Neural cell (in vitro differentiated cells): ENCODE measurements around the gene ETV3. TPM values are rescaled to one million over a fixed set of nuclear protein-coding genes. Genes with fewer than 3 reads are reported as not detected.

Experiments
- H2AFZ ChIP-seq: fragments of 200-600, 300-800 bp; sonication (generic), shearing (Covaris generic); 2 replicates; pipeline ENCODE4 v1.6.0; 2014; ENCODE audit warnings: low read depth, mild to moderate bottlenecking, antibody characterized with exemption, low read length, moderate library complexity
- H3F3A ChIP-seq: fragments of 200-600 bp; shearing (Covaris generic); 2 replicates; pipeline ENCODE4 v1.6.1; 2016; ENCODE audit warnings: mild to moderate bottlenecking, moderate library complexity, mixed read lengths, antibody characterized with exemption, low read length; ENCODE audit not compliant: insufficient read depth, poor library complexity, severe bottlenecking
- H3K27ac ChIP-seq: fragments of 200-600, 300-800 bp; sonication (generic), shearing (Covaris generic); 2 replicates; pipeline ENCODE4 v1.5.1; 2014; ENCODE audit warnings: mild to moderate bottlenecking, low read length, moderate library complexity
- H3K27me3 ChIP-seq: fragments of 300-800, 200-600 bp; sonication (generic), shearing (Covaris generic); 2 replicates; pipeline ENCODE4 v1.6.0; 2014; ENCODE audit warnings: mild to moderate bottlenecking, low read depth, low read length, moderate library complexity; ENCODE audit not compliant: insufficient read depth
- H3K36me3 ChIP-seq: fragments of 300-800, 200-600 bp; sonication (generic), shearing (Covaris generic); 2 replicates; pipeline ENCODE4 v1.5.1; 2014; ENCODE audit warnings: mild to moderate bottlenecking, antibody characterized with exemption, low read length, moderate library complexity; ENCODE audit not compliant: insufficient read depth
- H3K4me2 ChIP-seq: fragments of 300-800, 200-600 bp; sonication (generic), shearing (Covaris generic); 2 replicates; pipeline ENCODE4 v1.6.0; 2014; ENCODE audit warnings: mild to moderate bottlenecking, low read length
- H3K4me3 ChIP-seq: fragments of 300-800, 200-600 bp; sonication (generic), shearing (Covaris generic); 2 replicates; pipeline ENCODE4 v1.5.1; 2014; ENCODE audit warnings: mild to moderate bottlenecking, low read length, moderate library complexity
- H3K79me2 ChIP-seq: fragments of 200-600 bp; shearing (Covaris generic); replicated peaks from 2 replicates; pipeline ENCODE4 v1.6.0; 2014; ENCODE audit warnings: mild to moderate bottlenecking, low read length, moderate library complexity; ENCODE audit not compliant: insufficient read depth
- H3K9ac ChIP-seq: fragments of 300-800, 200-600 bp; sonication (generic), shearing (Covaris generic); 2 replicates; pipeline ENCODE4 v1.6.1; 2016; ENCODE audit warnings: mild to moderate bottlenecking, low read length, mixed read lengths
- H3K9me2 ChIP-seq: fragments of 200-600 bp; shearing (Covaris generic); 2 replicates; pipeline ENCODE4 v1.6.1; 2016; ENCODE audit warnings: mild to moderate bottlenecking, low read length, mixed read lengths; ENCODE audit not compliant: insufficient read depth
- H3K9me3 ChIP-seq: fragments of 200-600, 300-800 bp; sonication (generic), shearing (Covaris generic); 2 replicates; pipeline ENCODE4 v1.6.1; 2016; ENCODE audit warnings: mild to moderate bottlenecking, mixed run types, low read length, moderate library complexity, mixed read lengths
- H4K20me1 ChIP-seq: fragments of 200-600 bp; shearing (Covaris generic); 2 replicates; pipeline ENCODE4 v1.6.1; 2016; ENCODE audit warnings: mild to moderate bottlenecking, mixed run types; ENCODE audit not compliant: insufficient read depth
- EP300 ChIP-seq: fragments of 450-650 bp; conservative IDR thresholded peaks from 2 replicates; pipeline ENCODE4 v1.6.1; 2014; ENCODE audit warnings: antibody characterized with exemption, mild to moderate bottlenecking, moderate library complexity; ENCODE audit not compliant: poor library complexity, severe bottlenecking
- EZH2 ChIP-seq: fragments of 200-600, 300-800 bp; shearing (Covaris generic), sonication (generic); IDR thresholded peaks from 2 replicates; pipeline ENCODE4 v1.6.1; 2014; ENCODE audit warnings: antibody characterized with exemption, low read length, borderline replicate concordance, mild to moderate bottlenecking; ENCODE audit not compliant: insufficient read depth, poor library complexity, severe bottlenecking
- MXI1 ChIP-seq: fragments of 450-650 bp; conservative IDR thresholded peaks from 2 replicates; pipeline ENCODE4 v1.6.1; 2014; ENCODE audit warnings: antibody characterized with exemption, mild to moderate bottlenecking; ENCODE audit not compliant: poor library complexity, severe bottlenecking
- POLR2AphosphoS5 ChIP-seq: IDR thresholded peaks from 2 replicates; pipeline ENCODE4 v1.6.1; 2012
- RAD21 ChIP-seq: fragments of 450-650 bp; conservative IDR thresholded peaks from 2 replicates; pipeline ENCODE4 v1.6.1; 2014; ENCODE audit warnings: antibody characterized with exemption, mild to moderate bottlenecking, moderate library complexity
- SMC3 ChIP-seq: fragments of 450-650 bp; conservative IDR thresholded peaks from 2 replicates; pipeline ENCODE4 v1.6.1; 2014; ENCODE audit warnings: antibody characterized with exemption, mild to moderate bottlenecking, moderate library complexity; ENCODE audit not compliant: poor library complexity
- TAF1 ChIP-seq: IDR thresholded peaks from 2 replicates; pipeline ENCODE4 v1.6.1; 2012; ENCODE audit warnings: low read depth
- polyA plus RNA-seq: library from polyadenylated mRNA; depleted of rRNA; stranded (reverse); fragments of >200 nt; gene quantifications from 2 replicates; pipeline ENCODE4 v1.2.3, GENCODE V29; 2014
- TF ChIP-seq, protein P1 (sequence below): fragments of 450-650 bp; IDR thresholded peaks from 2 replicates; pipeline ENCODE4 v1.5.1; 2014; ENCODE audit warnings: antibody characterized with exemption, mild to moderate bottlenecking, moderate library complexity; ENCODE audit not compliant: poor library complexity, severe bottlenecking
- TF ChIP-seq, protein P2 (sequence below): IDR thresholded peaks from 2 replicates; pipeline ENCODE4 v1.6.1; 2012; ENCODE audit warnings: borderline replicate concordance

The ETV3 gene
- polyA plus RNA-seq, 1 donor from 2014 or later, result 9.9 TPM

DNA sequence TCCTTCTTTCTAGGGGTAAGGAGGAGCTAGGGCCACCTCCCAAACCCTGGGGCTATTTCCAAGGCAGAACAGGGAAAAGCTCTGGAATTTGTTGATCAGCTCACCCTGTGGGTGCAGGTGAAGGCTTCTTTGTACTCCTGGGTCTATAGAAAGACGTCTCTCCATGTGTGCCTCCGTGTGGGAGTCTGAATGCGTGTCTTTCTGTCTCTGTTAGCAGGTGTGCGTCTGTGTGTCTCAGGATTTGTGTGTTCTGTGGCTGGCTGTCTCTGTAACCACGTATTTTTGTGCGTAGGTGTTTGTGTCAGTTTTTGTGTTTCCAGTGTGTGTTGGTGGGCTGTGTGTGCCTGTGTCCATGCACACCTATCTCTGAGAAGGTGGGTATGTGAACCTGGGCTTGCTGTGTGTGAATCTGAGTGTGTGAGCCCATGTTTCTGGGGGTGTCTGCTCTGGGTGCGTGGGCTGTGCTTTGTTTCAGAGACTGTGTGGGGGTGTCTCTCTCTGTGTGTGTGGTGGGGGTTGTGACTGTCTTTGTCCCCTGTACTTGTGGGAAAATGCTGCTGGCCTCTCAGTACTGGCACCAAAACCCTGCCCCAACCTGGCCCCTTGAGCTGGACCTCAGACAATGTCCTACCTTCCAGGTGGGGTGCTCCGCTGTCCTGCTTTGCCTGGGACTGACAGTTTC lies 25.9 kb downstream of the ETV3 start:
- Histone ChIP-seq H4K20me1 (no peaks in the 10 kb centered on the region), H3K9me3 (no peaks in the 10 kb centered on the region), H3K4me3 (no peak overlapping the region), H3F3A (no peaks in the 10 kb centered on the region), H2AFZ (no peak overlapping the region), H3K9me2 (no peaks in the 10 kb centered on the region), H3K9ac (no peak overlapping the region), H3K4me2 (no peak overlapping the region), H3K27me3 (no peaks in the 10 kb centered on the region), H3K79me2 (no peaks in the 10 kb centered on the region), H3K27ac (no peak overlapping the region), H3K36me3 (no peaks in the 10 kb centered on the region)
- TF ChIP-seq RAD21, result no peak
- TF ChIP-seq, protein P1, sequence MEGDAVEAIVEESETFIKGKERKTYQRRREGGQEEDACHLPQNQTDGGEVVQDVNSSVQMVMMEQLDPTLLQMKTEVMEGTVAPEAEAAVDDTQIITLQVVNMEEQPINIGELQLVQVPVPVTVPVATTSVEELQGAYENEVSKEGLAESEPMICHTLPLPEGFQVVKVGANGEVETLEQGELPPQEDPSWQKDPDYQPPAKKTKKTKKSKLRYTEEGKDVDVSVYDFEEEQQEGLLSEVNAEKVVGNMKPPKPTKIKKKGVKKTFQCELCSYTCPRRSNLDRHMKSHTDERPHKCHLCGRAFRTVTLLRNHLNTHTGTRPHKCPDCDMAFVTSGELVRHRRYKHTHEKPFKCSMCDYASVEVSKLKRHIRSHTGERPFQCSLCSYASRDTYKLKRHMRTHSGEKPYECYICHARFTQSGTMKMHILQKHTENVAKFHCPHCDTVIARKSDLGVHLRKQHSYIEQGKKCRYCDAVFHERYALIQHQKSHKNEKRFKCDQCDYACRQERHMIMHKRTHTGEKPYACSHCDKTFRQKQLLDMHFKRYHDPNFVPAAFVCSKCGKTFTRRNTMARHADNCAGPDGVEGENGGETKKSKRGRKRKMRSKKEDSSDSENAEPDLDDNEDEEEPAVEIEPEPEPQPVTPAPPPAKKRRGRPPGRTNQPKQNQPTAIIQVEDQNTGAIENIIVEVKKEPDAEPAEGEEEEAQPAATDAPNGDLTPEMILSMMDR, result no peak
- TF ChIP-seq, protein P2, sequence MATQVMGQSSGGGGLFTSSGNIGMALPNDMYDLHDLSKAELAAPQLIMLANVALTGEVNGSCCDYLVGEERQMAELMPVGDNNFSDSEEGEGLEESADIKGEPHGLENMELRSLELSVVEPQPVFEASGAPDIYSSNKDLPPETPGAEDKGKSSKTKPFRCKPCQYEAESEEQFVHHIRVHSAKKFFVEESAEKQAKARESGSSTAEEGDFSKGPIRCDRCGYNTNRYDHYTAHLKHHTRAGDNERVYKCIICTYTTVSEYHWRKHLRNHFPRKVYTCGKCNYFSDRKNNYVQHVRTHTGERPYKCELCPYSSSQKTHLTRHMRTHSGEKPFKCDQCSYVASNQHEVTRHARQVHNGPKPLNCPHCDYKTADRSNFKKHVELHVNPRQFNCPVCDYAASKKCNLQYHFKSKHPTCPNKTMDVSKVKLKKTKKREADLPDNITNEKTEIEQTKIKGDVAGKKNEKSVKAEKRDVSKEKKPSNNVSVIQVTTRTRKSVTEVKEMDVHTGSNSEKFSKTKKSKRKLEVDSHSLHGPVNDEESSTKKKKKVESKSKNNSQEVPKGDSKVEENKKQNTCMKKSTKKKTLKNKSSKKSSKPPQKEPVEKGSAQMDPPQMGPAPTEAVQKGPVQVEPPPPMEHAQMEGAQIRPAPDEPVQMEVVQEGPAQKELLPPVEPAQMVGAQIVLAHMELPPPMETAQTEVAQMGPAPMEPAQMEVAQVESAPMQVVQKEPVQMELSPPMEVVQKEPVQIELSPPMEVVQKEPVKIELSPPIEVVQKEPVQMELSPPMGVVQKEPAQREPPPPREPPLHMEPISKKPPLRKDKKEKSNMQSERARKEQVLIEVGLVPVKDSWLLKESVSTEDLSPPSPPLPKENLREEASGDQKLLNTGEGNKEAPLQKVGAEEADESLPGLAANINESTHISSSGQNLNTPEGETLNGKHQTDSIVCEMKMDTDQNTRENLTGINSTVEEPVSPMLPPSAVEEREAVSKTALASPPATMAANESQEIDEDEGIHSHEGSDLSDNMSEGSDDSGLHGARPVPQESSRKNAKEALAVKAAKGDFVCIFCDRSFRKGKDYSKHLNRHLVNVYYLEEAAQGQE, result no peak
- TF ChIP-seq MXI1, result no peak
- no peak for TF ChIP-seq POLR2AphosphoS5
- no peak for TF ChIP-seq TAF1
- no peak for TF ChIP-seq EP300
- TF ChIP-seq SMC3, result no peak
- TF ChIP-seq EZH2, result no peak

DNA sequence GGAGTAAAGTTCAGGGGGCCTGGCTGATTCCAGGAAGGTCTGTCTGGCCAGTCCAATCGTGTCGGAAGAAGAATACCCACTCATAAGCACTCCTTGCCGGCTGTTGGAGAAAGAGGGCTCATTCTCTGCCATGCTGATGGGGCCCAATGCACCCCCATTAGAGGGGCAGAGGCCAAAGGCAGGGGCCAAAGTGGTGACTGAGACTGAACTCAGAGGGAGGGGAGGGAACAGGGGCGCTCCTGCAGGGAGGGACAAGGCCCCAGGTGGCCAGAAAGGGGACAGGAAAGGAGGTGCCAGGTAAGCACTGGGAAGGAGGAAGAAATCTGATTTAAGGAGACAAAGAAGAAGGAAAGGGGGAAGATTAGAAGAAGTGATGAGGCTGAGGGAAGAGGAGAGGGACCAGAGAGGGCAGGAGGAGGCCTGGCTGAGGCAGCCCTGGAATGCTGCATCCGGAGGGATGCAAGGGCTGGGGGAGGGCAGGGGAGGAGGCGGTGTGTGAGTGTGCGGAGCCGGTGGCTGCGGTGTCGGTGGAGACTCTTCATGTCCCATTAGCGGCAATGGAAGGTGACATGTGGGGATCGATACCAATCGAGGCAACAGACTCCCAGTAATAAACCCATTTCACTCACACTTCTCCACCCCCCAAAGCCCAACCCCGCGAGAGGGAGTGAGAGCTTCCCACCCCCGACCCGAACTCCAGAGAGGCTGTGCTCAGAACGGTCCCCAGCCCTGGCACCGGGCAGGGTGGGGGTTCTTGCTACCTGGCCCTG lies 26.6 kb downstream of the ETV3 start:
- Histone ChIP-seq H3K36me3 (no peaks in the 10 kb centered on the region), H3K27ac (no peak overlapping the region), H3K79me2 (no peaks in the 10 kb centered on the region), H3K9me3 (no peaks in the 10 kb centered on the region), H3K9ac (no peak overlapping the region), H3K9me2 (no peaks in the 10 kb centered on the region), H3K27me3 (no peaks in the 10 kb centered on the region), H3K4me2 (no peak overlapping the region), H3K4me3 (no peak overlapping the region), H3F3A (no peaks in the 10 kb centered on the region), H2AFZ (no peak overlapping the region), H4K20me1 (no peaks in the 10 kb centered on the region)
- TF ChIP-seq RAD21 (no peak), SMC3 (no peak), MXI1 (no peak), EZH2 (no peak), TAF1 (no peak), POLR2AphosphoS5 (no peak), EP300 (no peak)
- TF ChIP-seq, protein P1, result no peak
- TF ChIP-seq, protein P2, result no peak
